NCI-H1436 treated with DMSO at 0.1 percent for 48 hours (cell line): Measurements from ENCODE around the gene TMEM184B.
"Not testable (repeated sequence)": the region's sequence is repeated elsewhere in the genome, so short reads cannot be mapped to it uniquely, and the experiment has no call there.

Source experiments
- DNase-seq: peaks from one replicate; lab custom pipeline; 2025; lab: John Stamatoyannopoulos, UW

The TMEM184B gene

DNA sequence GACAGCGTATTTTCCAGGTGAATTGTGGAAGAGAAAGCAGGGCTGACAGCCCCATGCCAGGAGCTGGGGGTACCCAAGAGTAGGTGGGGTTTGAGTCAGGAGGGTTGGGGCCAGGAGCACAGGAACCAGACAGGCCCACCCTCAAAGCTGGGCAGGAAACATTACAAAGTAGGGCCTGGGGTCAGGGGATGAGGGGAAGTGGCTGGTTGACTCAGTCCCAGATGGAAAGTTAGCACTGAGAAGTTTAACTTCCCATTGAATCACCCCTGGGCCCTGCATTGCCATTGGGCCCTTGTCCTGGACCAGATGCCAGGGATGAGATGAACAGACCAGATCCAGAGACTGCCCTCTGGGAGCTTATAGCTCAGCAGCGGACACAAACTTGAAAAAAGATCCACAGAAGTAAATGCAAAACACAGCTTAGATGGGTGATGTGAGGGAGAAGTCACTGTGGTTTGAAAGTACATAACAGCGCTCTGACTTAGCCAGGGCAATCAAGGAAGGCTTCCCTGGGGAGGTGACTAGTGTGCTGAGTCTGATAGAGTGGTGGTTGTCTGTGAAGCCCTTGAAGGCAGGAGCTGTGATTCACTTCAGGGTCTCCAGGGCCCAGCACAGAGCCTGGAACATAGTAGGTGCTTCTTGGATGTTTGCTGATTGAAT is 68.8 kb downstream of the TMEM184B start:
- DNase-seq = no peak

DNA sequence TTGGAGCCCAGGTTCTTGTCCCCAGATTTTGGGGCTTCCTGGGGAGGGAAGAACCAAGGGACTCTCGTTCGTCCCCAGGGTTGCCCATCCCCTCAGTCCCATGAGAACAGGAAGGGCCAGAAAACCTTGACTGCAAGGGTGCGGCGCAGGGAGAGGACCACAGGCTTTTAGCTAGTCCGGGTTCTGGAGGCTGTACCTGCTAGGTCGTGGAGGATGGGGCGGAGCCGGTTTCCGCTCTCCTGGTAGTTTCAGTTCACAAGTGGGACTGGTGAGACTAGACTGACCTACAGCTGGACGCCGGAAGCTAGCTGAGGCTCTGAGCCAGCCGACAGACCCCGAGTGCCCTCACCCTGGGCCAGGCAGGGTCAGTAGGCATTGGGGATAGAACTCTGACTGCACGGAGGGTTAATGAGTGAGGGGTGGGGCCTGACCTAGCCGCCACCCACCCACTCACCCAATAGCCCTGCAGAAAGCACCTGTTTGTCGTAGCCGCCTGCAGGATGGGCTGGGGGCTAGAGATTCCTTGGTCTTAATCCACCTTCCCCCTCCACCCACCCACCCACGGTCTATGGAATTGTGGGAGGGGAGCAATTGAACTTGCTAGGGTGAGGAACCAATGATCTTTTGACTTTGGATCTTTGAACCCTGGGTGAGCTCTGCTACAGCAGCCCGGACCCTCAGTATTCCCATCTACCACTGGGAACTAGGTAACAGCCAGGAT is 69.6 kb downstream of the TMEM184B start:
- no peak for DNase-seq

DNA sequence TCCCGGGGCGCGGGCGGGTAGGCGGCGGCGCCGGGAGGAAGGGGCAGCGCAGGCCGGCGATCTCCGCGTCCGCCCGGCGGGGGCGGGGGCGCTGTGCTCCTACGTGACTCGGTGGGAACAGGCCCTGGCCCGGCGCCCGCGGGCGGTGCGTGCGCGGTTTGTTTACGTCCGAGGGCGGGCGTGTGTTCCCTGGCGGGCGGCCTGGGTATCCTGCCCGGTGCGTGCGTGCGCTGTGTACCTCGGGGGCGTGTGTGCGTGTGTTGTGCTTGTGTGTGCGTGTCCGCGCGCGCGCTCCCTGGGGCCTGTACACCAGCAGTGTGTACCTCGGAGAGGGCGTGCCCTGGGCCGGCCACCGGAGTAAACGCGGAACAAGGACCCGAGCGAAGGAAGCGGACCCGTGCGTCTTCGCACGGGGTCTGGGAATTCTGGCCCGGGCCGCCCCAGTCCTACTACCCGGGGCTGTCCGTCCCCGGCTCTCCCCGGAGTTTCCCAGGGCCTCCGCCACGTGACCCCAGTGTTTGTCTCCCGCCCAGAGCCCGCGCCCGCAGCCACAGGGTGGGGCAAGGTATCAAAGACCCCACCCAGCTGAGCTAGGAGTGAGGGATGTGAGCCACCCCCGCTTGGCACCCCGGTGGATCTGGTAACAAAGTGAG is 70.2 kb downstream of the TMEM184B start:
- no peak for DNase-seq

DNA sequence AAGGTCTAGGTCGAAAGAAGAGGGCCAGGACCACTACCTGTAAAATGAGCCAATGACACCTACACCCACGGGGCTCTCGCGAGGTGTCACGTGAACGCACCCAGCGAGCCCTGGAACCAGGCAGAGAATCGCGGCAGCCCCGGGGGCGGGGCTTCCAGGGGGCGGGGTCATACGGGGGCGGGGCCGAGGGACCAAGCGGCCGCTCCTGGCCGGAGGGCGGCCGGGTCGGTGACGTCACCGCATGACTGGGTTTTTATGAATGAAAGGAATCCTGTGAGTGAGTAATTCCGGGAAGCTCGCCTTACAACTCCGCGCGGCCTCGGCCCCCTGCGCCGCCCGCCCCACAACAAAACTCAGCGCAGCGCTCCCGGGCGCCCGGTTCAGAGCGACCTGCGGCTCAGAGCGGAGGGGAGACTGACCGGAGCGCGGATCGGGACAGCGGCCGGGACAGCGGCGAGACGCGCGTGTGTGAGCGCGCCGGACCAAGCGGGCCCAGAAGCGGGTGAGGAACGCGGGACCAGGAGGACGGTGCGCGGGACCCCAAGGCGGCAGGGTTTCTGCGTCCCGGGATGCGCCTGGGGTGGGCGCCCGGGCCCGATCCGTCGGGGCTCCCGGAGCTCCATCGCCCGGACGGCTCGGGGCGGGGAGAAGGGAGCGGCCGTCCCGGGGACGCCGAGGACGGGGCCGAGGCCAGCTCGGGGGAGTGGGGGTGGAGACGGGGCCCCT is 70.9 kb downstream of the TMEM184B start, which contains the start of gene MAFF:
TSS of gene MAFF (plus strand) at position 284 of the 726 bp plus-strand sequence. CDS start 11,860 bp downstream, outside the sequence.
- peak; percentile 56 for DNase-seq

DNA sequence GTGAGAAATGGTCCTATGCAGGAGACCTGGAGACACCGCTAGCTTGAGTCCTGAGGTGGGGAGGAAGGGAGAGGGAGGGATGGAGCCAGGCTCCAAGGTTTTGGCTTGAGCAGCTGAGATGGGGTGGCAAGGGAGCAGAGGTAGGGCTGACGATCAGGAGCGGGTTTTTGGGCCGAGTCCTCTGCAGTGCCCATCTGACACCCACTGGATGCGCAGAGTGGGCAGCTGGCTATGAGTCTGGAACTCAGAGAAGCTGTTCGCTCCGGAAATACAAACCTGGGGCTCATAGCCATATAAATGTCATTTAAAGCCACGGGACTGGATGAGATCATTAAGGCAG is 71.5 kb downstream of the TMEM184B start:
- DNase-seq = no peak

DNA sequence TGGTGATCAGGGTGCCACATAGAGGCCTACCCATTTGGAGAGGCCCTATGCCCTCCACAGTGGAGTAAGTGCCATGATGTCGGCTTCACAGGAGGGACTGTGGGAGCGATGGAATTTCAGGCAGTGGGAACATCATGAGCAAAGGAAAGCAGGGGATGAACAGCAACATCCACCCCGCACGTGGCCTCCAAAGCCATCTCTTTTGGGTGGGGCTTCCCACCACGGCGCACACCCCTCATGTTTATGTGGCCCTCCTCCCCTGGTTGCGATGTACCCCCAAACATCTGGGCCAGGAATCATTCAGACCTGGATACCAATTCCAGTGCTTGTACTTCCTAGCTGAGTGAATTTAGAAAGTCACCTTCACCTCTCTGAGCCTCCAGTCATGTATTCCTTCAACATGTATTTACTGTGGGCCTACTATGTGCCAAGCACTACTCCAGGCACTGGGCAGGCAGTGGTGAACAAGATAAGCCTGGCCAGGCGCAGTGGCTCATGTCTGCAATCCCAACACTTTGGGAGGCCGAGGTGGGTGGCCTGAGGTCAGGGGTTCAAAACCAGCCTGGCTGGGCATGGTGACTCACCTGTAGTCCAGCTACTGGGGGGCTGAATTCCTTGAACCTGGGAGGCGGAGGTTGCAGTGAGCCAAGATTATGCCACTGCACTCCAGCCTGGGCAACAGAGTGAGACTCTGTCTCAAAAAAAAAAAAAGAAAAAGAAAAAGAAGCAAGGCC is 72.8 kb downstream of the TMEM184B start:
- no peak for DNase-seq

DNA sequence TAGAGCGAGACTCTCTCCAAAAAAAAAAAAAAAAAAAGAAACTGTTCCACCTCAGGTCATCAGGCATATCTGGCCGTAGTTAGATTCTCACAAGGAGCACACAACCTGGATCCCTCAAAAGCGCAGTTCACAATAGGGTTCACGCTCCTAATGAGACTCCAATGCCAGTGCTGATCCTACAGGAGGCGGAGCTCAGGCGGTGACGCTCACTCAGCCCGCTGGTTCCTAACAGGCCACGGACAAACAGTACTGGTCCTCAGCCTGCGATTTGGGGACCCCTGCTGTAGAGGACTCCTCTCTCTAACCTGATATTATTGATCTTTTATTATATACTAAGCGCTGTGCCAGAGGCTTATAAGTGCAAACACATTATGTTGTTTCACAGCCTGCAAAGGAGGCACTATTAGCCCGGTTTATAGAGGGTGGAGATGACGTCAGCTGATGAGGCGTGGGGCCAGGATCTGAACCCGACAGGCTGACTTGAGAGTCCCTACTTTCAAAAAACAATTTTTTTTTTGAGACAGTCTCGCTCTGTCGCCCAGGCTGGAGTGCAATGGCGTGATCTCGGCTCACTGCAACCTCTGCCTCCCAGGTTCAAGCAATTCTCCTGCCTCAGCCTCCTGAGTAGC is 75.9 kb downstream of the TMEM184B start:
- DNase-seq = no peak

DNA sequence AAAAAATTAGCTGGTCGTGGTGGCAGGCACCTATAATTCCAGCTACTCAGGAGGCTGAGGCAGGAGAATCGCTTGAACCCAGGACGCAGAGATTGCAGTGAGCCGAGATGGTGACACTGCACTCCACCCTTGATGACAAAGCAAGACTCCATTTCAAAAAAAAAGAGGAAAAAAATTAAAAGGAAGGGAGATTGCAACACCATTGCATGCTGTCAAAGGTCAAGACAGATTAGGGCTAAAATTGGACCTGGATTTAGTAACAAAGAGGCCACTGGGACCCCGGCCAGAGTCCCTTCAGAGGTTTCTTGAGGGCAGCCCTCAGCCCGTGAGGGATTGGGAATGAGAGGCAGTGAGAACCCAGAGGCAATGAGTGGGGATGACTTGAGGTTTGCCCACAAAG is 79.2 kb downstream of the TMEM184B start:
- no peak for DNase-seq

DNA sequence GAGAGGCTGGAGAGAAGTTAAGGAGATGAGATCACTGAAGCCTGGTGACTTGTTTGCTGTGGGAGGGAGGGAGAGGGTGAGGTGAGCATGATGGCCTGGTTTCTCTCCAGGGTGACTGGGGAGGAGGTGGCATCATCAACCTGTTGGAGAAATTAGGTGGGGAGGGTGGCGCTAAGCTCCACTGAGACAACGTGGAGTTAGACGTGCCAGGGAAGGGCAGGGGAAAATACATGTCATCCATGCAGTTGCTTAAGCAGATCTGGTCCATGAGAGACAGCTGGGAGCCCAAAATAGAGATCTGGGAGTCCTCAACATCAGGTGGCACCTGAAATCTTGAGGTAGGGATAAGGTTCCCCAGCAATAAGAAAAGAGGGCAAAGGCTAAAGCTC is 80.3 kb downstream of the TMEM184B start:
- no peak for DNase-seq

DNA sequence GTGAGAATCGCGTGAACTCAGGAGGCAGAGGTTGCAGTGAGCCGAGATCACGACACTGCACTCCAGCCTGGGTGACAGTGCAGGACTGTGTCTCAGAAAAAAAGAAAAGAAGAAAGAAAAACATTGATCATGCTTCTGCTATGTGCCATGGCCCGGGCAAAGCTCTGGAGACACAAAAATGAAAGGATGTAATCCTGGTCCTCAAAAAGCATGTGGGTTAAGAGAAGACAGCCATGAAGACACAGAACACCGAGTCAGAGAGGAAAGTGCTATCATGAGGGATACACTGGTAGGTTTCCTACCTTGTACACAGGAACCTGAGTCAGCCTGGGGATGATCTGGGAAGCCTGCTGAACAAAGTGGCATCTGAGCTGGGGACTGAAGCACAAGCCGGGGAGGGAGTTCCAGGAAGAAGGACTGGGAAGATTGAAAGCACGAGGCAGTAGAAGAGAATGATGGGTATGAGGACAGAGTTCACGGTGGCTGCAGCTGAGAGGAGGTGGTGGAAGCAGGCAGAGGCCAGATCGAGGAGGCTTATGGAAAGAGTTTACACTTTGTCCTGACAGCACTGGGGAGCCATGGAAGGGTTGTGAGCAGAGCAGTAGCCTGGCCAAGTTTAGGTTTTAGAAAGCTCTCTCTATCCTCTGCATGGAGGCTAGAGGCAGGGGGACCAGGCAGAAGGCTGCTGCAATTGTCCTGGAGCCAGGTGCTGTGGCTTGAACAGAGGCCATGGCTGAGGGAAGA is 80.9 kb downstream of the TMEM184B start:
- no peak for DNase-seq

DNA sequence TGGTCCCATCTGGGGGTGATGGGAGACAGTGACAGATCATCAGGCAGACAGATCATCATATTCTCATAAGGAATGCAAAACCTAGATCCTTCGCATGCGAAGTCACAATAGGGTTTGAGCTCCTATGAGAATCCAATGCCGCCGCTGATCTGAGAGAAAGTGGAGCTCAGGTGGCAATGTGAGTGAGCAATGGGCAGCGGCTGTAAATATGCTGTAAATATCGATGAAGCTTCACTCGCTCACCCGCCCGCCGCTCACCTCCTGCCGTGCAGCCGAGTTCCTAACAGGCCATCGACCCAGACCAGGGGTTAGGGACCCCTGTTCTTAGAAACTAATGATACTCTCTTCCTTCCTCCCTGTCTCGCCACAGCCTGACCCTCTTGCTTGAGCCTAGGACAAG is 81.8 kb downstream of the TMEM184B start:
- DNase-seq = no peak

DNA sequence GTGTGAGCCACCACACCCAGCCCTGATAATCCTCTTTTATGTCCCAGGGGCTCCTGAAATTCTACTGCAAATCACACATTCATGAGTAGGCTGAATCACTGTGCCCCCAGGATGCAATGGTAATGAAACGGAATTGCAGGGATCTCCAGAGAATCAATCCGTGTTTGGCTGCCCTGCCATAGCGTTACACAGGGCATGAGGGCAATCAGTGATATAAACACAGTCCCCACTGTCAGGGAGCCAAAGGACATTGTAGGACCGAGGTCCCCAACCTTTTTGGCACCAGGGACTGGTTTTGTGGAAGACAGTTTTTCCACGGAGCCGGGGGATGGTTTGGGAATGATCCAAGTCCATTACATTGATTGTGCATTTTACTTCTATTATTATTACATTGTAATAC is 82.2 kb downstream of the TMEM184B start:
- DNase-seq = no peak

DNA sequence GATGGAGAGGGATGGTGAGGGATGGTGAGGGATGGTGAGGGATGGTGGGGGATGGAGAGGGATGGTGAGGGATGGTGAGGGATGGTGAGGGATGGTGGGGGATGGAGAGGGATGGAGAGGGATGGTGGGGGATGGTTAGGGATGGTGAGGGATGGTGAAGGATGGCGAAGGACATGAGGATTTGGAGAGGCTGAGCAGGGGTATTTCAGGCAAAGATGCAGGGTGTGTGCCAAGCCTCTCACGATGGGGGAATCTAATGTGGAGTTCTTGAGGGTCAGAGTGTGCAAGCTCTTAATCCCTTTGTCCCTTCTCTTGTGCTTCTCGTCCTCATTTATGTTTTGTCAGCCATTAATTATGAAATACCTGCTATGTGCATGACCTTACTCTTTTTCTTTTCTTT is 83.7 kb downstream of the TMEM184B start:
- DNase-seq = no peak

DNA sequence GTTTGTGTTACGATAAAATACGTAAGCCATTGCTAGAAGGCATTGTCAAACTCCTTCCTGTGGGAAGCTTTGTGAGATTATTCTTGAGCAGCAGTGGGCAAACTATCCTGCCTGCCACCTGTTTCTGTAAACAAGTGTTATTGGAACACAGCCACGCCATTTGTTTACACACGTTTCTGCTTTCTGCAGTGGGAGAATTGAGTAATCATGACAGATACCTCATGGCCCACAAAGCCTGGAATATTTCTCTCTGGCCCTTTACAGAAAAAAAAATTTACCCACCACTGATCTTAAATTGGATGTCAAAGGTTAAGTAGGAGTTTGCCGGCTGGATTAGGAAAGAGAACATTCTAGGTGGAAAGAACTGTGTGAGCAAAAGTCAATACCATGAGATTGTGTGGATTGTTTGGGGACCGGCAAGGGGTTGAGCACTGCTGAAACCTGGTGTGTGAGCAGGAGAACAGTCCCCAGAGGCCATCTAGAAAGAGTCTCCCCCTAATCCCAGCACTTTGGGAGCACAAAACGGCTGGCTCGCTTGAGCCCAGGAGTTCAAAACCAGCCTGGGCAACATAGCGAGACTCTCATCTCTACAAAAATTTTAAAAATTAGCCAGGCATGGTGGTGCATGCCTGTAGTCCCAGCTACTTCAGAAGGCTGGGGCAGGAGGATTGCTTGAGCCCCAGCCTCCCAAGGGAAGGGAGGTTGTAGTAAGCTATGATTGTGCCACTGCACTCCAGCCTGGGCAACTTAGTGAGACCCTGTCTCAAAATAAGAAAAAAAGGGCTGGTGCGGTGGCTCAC is 85.2 kb downstream of the TMEM184B start:
- DNase-seq = no peak

DNA sequence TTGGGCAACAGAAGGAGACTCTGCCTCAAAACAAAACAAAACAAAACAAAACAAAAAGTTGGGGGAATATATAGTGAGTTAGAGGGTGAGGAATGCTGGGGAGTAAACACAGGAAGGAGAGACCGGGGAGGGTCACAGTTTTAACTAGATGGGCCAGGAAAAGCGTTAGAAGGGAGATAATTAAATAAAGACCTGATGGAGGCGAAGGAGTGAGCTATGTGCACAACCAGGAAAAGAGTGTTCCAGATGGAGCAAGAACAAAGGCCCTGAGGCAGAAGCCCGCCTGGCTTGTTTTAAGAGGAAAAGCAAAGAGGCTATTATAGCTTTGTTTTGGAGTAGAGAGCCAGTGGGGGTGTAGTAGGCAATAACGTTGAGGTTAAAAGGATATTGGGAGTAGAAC is 86.4 kb downstream of the TMEM184B start:
- DNase-seq = no peak

DNA sequence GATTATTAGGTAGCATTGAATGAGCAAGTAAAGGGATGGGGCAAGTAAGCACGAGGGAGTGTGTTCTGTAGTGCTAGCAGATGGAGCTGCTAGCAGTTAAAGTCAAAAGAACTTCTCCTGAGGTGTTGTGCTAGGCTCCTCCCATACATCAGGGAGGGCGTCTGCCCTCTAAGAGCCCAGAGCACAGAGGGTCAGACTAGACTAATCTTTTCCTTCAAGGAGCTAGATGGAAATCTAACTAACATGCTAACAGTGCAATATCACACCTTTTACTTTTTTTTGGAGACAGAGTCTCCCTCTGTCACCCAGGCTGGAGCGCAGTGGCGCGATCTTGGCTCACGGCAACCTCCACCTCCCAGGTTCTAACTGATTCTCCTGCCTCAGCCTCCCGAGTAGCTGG is 88.0 kb downstream of the TMEM184B start:
- no peak for DNase-seq

DNA sequence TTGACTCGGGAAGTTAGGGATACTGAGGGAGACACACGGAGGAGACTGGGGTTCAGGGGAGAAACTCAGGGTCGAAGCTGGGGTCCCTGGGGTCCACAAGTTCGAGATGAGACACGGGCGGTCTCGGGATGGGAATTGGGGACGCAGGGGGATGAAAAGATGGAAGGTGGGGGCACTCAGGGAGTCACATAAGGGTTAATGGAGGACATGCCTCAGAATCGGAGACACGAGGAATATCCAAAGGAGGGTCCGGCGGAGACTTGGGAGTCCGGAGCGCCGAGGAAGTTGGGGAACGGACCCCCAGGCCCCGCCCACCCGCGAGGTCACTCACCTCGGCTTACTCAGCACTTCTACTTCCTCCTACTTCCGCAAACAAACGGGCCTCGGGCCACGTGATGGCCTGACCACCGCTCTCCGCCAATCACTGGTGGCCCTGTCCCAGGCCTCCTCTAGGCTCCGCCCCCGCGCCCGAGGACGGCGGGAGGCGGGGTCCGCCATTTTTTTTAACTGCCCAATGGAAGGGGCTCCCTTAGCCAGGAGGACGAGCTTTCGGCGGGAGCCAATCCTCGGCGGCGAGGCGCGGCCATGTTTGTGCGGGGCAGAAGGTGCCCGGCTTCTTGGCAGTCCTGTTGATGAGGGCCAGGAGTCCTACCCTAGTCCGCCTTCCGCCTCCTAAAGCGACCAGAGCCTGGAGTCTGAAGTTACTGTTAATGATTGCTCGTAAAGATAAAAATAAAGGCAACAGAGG is 91.2 kb downstream of the TMEM184B start, which contains the start of gene PLA2G6:
TSS of gene PLA2G6 (minus strand) at position 378 of the 748 bp plus-strand sequence. CDS start 12,404 bp downstream, outside the sequence.
- DNase-seq = peak; percentile 96

DNA sequence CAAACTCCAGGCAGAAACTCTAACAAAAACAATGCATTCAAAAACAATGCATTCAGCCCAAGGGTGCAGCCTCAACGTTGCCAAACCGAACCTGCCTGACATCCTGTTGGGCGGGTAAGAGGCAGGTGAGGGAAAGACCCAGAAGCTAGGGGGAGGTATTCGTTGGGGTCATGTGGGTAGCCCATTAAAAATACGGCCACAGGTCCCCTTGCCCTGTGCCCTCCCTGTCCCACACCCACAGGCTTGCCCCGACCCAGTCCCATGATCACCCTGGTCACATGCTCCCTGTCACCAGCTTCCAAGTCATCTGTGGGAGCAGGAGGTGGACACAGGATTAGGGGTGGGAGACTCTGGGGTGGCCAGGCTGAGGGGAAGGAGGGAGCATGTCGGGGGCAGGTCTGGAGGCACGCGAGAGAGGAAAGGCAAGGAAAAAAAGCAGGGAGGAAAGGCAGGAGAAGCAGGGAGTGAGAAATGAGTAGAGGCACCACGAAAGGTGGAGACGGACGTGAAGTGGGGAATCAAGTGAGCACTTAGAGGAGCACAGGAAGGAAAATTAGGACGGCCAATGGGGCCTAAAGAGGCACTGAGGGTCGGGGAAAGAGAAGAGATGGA is 91.9 kb downstream of the TMEM184B start:
- no peak for DNase-seq

DNA sequence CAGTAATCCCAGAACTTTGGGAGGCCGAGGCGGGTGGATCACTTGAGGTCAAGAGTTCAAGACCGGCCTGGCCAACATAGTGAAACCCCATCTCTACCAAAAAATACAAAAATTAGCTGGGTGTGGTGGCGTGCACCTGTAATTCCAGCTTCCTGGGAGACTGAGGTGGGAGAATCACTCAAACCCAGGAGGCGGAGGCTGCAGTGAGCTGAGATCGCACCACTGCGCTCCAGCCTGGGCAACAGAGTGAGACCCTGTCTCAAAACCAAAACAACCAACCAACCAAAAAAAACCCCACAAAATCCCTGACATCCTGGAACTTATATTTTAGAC is 94.2 kb downstream of the TMEM184B start:
- not testable (repeated sequence) for DNase-seq
